Vagina (tissue), 2 donors: ENCODE results near the gene SLX4. TPM values are rescaled to one million over a fixed set of nuclear protein-coding genes. Genes with fewer than 3 reads are reported as not detected.

Experiments
- DNase-seq, 2 donors: peaks; one replicate each; pipeline ENCODE4 v3.0.0-alpha.2; 2017; ENCODE audit errors: extremely low spot score in 2 of 2
- H3K27ac ChIP-seq: fragments of 200-600 bp; sonication (generic); one replicate; pipeline ENCODE4 v1.5.1; 2019
- H3K27me3 ChIP-seq: fragments of 200-600 bp; sonication (generic); one replicate; pipeline ENCODE4 v1.5.1; 2019
- H3K36me3 ChIP-seq, 2 donors: fragments of 200-600 bp; sonication (generic); one replicate each; pipeline ENCODE4 v1.5.1; 2017 to 2019
- H3K4me1 ChIP-seq: fragments of 200-600 bp; sonication (generic); one replicate; pipeline ENCODE4 v1.5.1; 2019
- H3K4me3 ChIP-seq, 2 donors: fragments of 200-600 bp; sonication (generic); 1 replicate in 1 of 2; 2 replicates in 1 of 2; pipeline ENCODE4 v1.5.1; 2016 to 2019
- H3K9me3 ChIP-seq: fragments of 200-600 bp; sonication (generic); one replicate; pipeline ENCODE4 v1.5.1; 2019
- CTCF ChIP-seq, 3 experiments: fragments of 450-650 bp in 2 of 3; fragments of 200-600 bp in 1 of 3; sonication (generic) in 1 of 3; IDR thresholded peaks; one replicate each; pipeline ENCODE4 v1.5.1; 2017 to 2019; ENCODE audit warnings: antibody characterized with exemption in 3 of 3, mild to moderate bottlenecking in 2 of 3, moderate library complexity in 2 of 3
- POLR2A ChIP-seq, 2 donors: fragments of 450-650 bp; IDR thresholded peaks; one replicate each; pipeline ENCODE4 v1.6.1; 2017; ENCODE audit warnings: antibody characterized with exemption in 2 of 2, mild to moderate bottlenecking in 2 of 2, moderate library complexity in 2 of 2
- POLR2AphosphoS5 ChIP-seq, 2 donors: sonication (generic); formaldehyde crosslinking; IDR thresholded peaks; one replicate each; pipeline ENCODE4 v1.9.0; 2017; ENCODE audit warnings: antibody characterized with exemption in 2 of 2, mild to moderate bottlenecking in 2 of 2, low read depth in 1 of 2; ENCODE audit not compliant: insufficient read depth in 1 of 2
- intact Hi-C: fragments of 100-400 bp; cut with DNase I; formaldehyde crosslinking; loops from one replicate; pipeline ENCODE4 v1.15.1; 2023
- total RNA-seq: library from RNA; depleted of rRNA; stranded (reverse); fragments of >200 nt; gene quantifications from one replicate; pipeline ENCODE4 v1.2.3, GENCODE V29; 2016

SLX4 gene
- total RNA-seq, 1 donor from 2014 or later: 3.9 TPM

- no peak for DNase-seq
- peak within 1 kb of the TSS in 1 of 2 donors; percentile 32 for H3K4me3 ChIP-seq
- intact Hi-C loops: no loop called here
- no peak within 1 kb of the TSS for H3K27ac ChIP-seq
- peaks cover 25% of the 10 kb centered on the region for H3K4me1 ChIP-seq
- TF ChIP-seq CTCF (IDR thresholded peaks at IDR 0.05): no peak
- no peak for TF ChIP-seq POLR2AphosphoS5 (IDR thresholded peaks at IDR 0.05; ENCODE audit: insufficient read depth in 1 of 2, low read depth in 1 of 2)
- no peak for TF ChIP-seq POLR2A (IDR thresholded peaks at IDR 0.05)
- H3K36me3 ChIP-seq: no peaks in the 10 kb centered on the region
- H3K9me3 ChIP-seq: no peaks in the 10 kb centered on the region
- no peaks in the 10 kb centered on the region for H3K27me3 ChIP-seq
Observed at GRCh38 chr16:3577302-3577752, 34.1 kb downstream of the SLX4 start, which contains the start of gene NLRC3. TSS of gene NLRC3 (minus strand) at chr16:3577403. CDS start at chr16:3565036, 12,367 bp downstream.

GRCh38 chr16:3576211-3576610 lies 35.2 kb downstream of the SLX4 start:
- DNase-seq: no peak
- Histone ChIP-seq H3K9me3 (no peaks in the 10 kb centered on the region), H3K36me3 (no peaks in the 10 kb centered on the region), H3K4me1 (peaks cover 25% of the 10 kb centered on the region), H3K27me3 (no peaks in the 10 kb centered on the region), H3K27ac (no peak overlapping the region), H3K4me3 (peak overlapping the region in 1 of 2 donors; percentile 32)
- TF ChIP-seq POLR2A (IDR thresholded peaks at IDR 0.05) (no peak), POLR2AphosphoS5 (IDR thresholded peaks at IDR 0.05; ENCODE audit: insufficient read depth in 1 of 2, low read depth in 1 of 2) (no peak), CTCF (IDR thresholded peaks at IDR 0.05) (no peak)
- intact Hi-C loops: no loop called here

GRCh38 chr16:3575491-3575890 lies 35.9 kb downstream of the SLX4 start:
- Histone ChIP-seq H3K27me3 (no peaks in the 10 kb centered on the region), H3K9me3 (peaks cover 2% of the 10 kb centered on the region), H3K4me1 (peaks cover 20% of the 10 kb centered on the region), H3K4me3 (no peak overlapping the region), H3K27ac (no peak overlapping the region), H3K36me3 (no peaks in the 10 kb centered on the region)
- intact Hi-C loops: no loop called here
- no peak for DNase-seq
- TF ChIP-seq CTCF (IDR thresholded peaks at IDR 0.05): no peak
- TF ChIP-seq POLR2AphosphoS5 (IDR thresholded peaks at IDR 0.05; ENCODE audit: insufficient read depth in 1 of 2, low read depth in 1 of 2): no peak
- TF ChIP-seq POLR2A (IDR thresholded peaks at IDR 0.05): no peak

GRCh38 chr16:3574195-3574594 lies 37.2 kb downstream of the SLX4 start:
- no peaks in the 10 kb centered on the region for H3K27me3 ChIP-seq
- H3K27ac ChIP-seq: no peak overlapping the region
- peaks cover 8% of the 10 kb centered on the region for H3K9me3 ChIP-seq
- intact Hi-C loops: no loop called here
- H3K36me3 ChIP-seq: no peaks in the 10 kb centered on the region
- peaks cover 10% of the 10 kb centered on the region for H3K4me1 ChIP-seq
- TF ChIP-seq POLR2A (IDR thresholded peaks at IDR 0.05) (no peak), CTCF (IDR thresholded peaks at IDR 0.05) (no peak), POLR2AphosphoS5 (IDR thresholded peaks at IDR 0.05; ENCODE audit: insufficient read depth in 1 of 2, low read depth in 1 of 2) (no peak)
- DNase-seq: no peak
- H3K4me3 ChIP-seq: no peak overlapping the region

GRCh38 chr16:3573146-3573815 lies 38.1 kb downstream of the SLX4 start:
- no peak for TF ChIP-seq CTCF (IDR thresholded peaks at IDR 0.05)
- TF ChIP-seq POLR2A (IDR thresholded peaks at IDR 0.05): no peak
- no peak for TF ChIP-seq POLR2AphosphoS5 (IDR thresholded peaks at IDR 0.05; ENCODE audit: insufficient read depth in 1 of 2, low read depth in 1 of 2)
- Histone ChIP-seq H3K27me3 (no peaks in the 10 kb centered on the region), H3K9me3 (peaks cover 8% of the 10 kb centered on the region), H3K27ac (no peak overlapping the region), H3K36me3 (no peaks in the 10 kb centered on the region), H3K4me1 (peaks cover 4% of the 10 kb centered on the region), H3K4me3 (no peak overlapping the region)
- no peak for DNase-seq
- intact Hi-C loops: no loop called here
